Left ventricle myocardium inferior (tissue), 1 donor: Measurements from ENCODE around the gene FBP1. TPM values are rescaled to one million over a fixed set of nuclear protein-coding genes. Genes with fewer than 3 reads are reported as not detected.
"Not testable (repeated sequence)": the region's sequence is repeated elsewhere in the genome, so short reads cannot be mapped to it uniquely, and the experiment has no call there.

Experiments used
- DNase-seq: peaks from one replicate; pipeline ENCODE4 v3.0.0-alpha.2; 2020
- H3K27ac ChIP-seq: fragments of 200-600 bp; replicated peaks from 2 replicates; pipeline ENCODE4 v1.8.0; 2021
- H3K27me3 ChIP-seq: fragments of 200-600 bp; 2 replicates; pipeline ENCODE4 v1.8.0; 2021; ENCODE audit warnings: low read depth
- H3K36me3 ChIP-seq: fragments of 200-600 bp; 2 replicates; pipeline ENCODE4 v1.8.0; 2021
- H3K4me1 ChIP-seq: fragments of 200-600 bp; 2 replicates; pipeline ENCODE4 v1.8.0; 2021
- H3K4me3 ChIP-seq: fragments of 200-600 bp; 2 replicates; pipeline ENCODE4 v1.8.0; 2021; ENCODE audit warnings: mild to moderate bottlenecking, moderate library complexity
- H3K9me3 ChIP-seq: fragments of 200-600 bp; replicated peaks from 2 replicates; pipeline ENCODE4 v1.8.0; 2021
- intact Hi-C: fragments of 100-400 bp; cut with micrococcal nuclease; formaldehyde crosslinking; loops from one replicate; pipeline ENCODE4 v1.11.0; 2022
- total RNA-seq: library from RNA; stranded (reverse); fragmentation: NEBNext Ultra II Directional; extraction: Animal tissue kit (Norgen Biotek cat#: 25700); gene quantifications from one replicate; pipeline ENCODE4 v1.2.1, GENCODE V29; 2021
- TF ChIP-seq, protein P1 (sequence below): fragments of 200-600 bp; IDR thresholded peaks from 2 replicates; pipeline ENCODE4 v1.8.0; 2021; ENCODE audit warnings: antibody characterized with exemption, mild to moderate bottlenecking, borderline replicate concordance
- donor health status: DM: no; HTN: yes; CAD: no; lungs with severe emphysema.

The FBP1 gene
- total RNA-seq, 1 donor from 2014 or later = 0.74 TPM

DNA sequence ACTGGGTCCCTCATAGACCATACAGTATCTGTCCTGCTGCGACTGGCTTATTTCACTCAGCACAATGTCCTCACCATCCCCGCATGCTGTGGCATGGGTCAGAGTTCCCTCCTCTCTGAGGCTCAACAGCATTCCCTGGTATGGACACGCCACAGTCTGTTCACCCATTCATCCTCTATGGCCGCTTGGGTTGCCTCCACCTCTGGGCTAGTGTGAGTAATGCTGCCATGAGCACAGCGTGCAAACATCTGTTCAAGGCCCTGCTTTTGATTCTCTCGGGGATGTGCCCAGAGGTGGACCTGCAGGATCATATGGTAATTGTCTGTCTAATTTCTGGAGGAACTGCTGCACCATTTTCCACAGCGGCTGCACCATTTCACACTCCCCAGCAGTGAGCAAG is 40.2 kb downstream of the FBP1 start:
- intact Hi-C loops = no loop called here
- Histone ChIP-seq H3K9me3 (no peaks in the 10 kb centered on the region), H3K27me3 (peaks cover 10% of the 10 kb centered on the region), H3K4me1 (no peaks in the 10 kb centered on the region), H3K27ac (no peak overlapping the region), H3K4me3 (no peak overlapping the region), H3K36me3 (no peaks in the 10 kb centered on the region)
- TF ChIP-seq, protein P1, sequence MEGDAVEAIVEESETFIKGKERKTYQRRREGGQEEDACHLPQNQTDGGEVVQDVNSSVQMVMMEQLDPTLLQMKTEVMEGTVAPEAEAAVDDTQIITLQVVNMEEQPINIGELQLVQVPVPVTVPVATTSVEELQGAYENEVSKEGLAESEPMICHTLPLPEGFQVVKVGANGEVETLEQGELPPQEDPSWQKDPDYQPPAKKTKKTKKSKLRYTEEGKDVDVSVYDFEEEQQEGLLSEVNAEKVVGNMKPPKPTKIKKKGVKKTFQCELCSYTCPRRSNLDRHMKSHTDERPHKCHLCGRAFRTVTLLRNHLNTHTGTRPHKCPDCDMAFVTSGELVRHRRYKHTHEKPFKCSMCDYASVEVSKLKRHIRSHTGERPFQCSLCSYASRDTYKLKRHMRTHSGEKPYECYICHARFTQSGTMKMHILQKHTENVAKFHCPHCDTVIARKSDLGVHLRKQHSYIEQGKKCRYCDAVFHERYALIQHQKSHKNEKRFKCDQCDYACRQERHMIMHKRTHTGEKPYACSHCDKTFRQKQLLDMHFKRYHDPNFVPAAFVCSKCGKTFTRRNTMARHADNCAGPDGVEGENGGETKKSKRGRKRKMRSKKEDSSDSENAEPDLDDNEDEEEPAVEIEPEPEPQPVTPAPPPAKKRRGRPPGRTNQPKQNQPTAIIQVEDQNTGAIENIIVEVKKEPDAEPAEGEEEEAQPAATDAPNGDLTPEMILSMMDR = no peak
- no peak for DNase-seq

DNA sequence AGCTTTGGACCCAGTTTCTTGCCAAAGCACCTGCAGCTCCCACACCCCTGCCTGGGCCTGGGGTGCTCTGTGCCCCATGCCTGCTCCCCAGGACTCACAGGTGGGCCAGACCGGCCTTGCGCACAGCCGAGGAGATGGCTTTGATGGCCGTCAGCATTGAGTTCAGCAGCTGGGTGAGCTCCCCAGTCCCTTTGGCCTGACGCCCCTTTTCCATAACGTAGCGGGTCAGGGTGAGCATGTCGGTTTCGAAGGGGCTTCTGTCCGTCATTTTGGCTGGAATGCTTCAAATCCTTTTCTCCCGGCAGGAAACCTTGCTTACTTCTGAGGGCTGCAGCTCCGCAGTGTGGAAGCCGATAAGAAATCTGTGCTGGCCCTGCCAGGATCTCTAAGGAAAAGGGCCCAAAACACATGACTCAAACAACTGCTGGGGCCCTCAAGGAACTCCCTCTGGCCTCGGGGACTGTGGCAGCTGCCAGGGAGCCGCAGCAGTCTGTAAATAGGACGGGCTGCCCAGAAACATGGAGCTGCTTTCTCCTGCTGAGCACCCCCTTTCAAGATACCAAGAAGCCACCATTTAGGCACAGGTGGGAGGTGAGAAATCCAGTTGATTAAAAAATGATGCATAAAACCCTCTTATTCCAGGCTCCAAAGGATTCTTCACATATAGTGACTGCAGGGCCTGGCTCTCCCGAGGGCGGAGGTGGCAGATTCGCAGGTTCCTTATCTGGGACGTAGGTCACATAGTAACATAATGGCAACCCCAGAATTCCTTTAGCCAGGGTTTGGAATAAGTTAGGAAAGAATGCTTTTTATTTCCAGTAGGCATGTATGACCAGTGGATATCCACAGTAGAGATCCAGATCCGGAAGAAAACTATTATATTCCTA is 45.6 kb downstream of the FBP1 start, which contains the start of gene FBP2:
Gene FBP2, minus strand, starts transcription at position 366 of the 887 bp plus-strand sequence. Its CDS starts 98 bp downstream, at position 268.
- Histone ChIP-seq H3K27ac (no peak within 1 kb of the TSS), H3K4me1 (no peaks in the 10 kb centered on the region), H3K4me3 (no peak within 1 kb of the TSS), H3K27me3 (peaks cover 25% of the 10 kb centered on the region), H3K36me3 (no peaks in the 10 kb centered on the region), H3K9me3 (no peaks in the 10 kb centered on the region)
- no peak for DNase-seq
- intact Hi-C loops = no loop called here
- TF ChIP-seq, protein P1 = no peak

DNA sequence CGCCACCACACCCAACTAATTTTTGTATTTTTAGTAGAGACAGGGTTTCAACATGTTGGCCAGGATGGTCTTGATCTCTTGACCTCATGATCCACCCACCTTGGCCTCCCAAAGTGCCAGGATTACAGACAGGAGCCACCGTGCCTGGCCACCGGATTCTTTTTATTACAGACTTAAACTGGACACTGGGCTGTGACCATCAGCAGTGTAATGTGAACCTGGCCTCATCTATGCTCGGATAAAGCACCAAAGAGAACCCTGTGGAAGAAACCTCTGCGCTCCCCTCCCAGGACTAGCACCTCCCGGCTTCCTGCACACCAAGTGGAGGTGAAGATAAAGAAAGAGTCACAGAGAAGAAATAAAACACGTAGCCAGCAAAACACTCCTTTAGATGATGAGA is 46.6 kb downstream of the FBP1 start:
- peaks cover 34% of the 10 kb centered on the region for H3K27me3 ChIP-seq
- H3K27ac ChIP-seq, H3K36me3 ChIP-seq, H3K4me1 ChIP-seq, DNase-seq, H3K9me3 ChIP-seq, intact Hi-C loops, H3K4me3 ChIP-seq: not testable (repeated sequence)

DNA sequence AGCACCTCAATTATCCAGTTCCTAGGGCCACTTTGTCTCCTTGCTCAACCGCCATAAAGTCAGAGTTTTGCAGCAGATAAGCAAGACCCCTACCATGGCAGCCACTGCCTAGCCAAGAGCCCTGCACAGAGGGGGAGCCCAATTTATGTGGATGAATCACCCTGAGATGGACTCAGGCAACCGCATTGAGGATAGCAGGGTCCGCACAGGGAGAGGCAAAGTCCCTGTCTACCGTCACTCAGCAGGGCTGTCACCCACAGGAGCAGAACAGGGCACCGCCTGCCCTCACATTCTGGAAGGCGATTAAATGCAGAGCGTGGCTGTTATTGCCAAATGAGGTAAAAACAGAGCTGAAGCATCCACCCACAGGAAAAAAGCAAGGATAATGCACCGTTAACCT is 47.4 kb downstream of the FBP1 start:
- intact Hi-C loops = no loop called here
- Histone ChIP-seq H3K36me3 (no peaks in the 10 kb centered on the region), H3K9me3 (no peaks in the 10 kb centered on the region), H3K27me3 (peaks cover 42% of the 10 kb centered on the region), H3K4me1 (no peaks in the 10 kb centered on the region), H3K27ac (no peak overlapping the region), H3K4me3 (no peak overlapping the region)
- TF ChIP-seq, protein P1 = no peak
- DNase-seq = no peak

DNA sequence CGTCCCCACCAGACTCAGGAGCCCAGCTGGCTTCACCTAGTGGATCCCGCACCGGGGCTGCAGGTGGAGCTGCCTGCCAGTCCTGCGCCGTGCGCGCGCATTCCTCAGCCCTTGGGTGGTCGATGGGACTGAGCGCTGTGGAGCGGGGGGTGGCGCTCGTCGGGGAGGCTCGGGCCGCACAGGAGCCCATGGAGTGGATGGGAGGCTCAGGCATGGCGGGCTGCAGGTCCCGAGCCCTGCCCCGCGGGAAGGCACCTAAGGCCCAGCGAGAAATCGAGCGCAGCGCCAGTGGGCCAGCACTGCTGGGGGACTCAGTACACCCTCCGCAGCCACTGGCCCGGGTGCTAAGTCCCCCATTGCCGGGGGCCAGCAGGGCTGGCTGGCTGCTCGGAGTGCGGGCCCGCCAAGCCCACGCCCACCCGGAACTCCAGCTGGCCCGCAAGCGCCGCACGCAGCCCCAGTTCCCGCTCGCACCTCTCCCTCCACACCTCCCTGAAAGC is 48.2 kb downstream of the FBP1 start:
- H3K4me1 ChIP-seq, H3K9me3 ChIP-seq, H3K4me3 ChIP-seq, DNase-seq, H3K36me3 ChIP-seq, intact Hi-C loops, H3K27ac ChIP-seq: not testable (repeated sequence)
- H3K27me3 ChIP-seq = peaks cover 43% of the 10 kb centered on the region

DNA sequence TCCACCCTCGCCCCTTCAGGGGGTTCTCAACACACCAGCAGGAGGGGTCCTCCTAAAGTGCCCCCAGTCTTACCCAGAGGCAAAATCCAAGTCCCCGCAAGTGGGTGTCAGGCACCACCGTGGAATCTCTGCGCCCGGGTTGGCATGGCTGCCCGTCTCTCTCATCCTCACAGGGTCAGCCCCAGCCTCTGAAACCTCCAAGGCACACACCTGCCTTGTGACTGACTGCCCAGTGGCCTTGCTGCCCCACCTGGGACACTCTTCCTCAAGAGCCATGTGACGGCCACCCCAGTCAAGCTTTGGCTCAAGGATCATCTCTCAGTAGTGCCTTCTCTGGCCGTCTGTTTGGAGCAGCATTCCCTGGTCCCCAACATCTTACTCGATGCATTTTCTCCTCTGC is 50.6 kb downstream of the FBP1 start:
- TF ChIP-seq, protein P1 = no peak
- no peaks in the 10 kb centered on the region for H3K4me1 ChIP-seq
- no peaks in the 10 kb centered on the region for H3K36me3 ChIP-seq
- no peak overlapping the region for H3K27ac ChIP-seq
- H3K9me3 ChIP-seq = no peaks in the 10 kb centered on the region
- intact Hi-C loops = no loop called here
- DNase-seq = no peak
- H3K4me3 ChIP-seq = no peak overlapping the region
- peaks cover 44% of the 10 kb centered on the region for H3K27me3 ChIP-seq
